D721Med (cell line): Measurements from ENCODE around the gene HOXA9.

ENCODE experiments used
- DNase-seq: peaks from one replicate; pipeline ENCODE4 v3.0.0; 2011; ENCODE audit warnings: low spot score; ENCODE audit not compliant: insufficient read length
- FAIRE-seq: peaks from 2 replicates; lab custom pipeline; 2011; peaks lifted over from hg19 to GRCh38; lab: Jason Lieb, UNC
- CTCF ChIP-seq: IDR thresholded peaks from 2 replicates; pipeline ENCODE4 v1.5.1; 2012; ENCODE audit warnings: mild to moderate bottlenecking, control low read depth; ENCODE audit not compliant: insufficient read depth; ENCODE audit errors: missing control alignments

The HOXA9 gene

GRCh38 chr7:27172823-27173510 is 7.6 kb upstream of the HOXA9 start:
- FAIRE-seq: no peak

GRCh38 chr7:27172315-27172774 is 7.0 kb upstream of the HOXA9 start:
- DNase-seq: no peak
- FAIRE-seq: no peak

More at GRCh38 chr7:27172823-27173510, 7.6 kb upstream of the HOXA9 start:
- TF ChIP-seq CTCF: no peak
- no peak for DNase-seq

GRCh38 chr7:27171637-27172314 is 6.4 kb upstream of the HOXA9 start:
- FAIRE-seq: no peak
- no peak for DNase-seq
- no peak for TF ChIP-seq CTCF

More at GRCh38 chr7:27172315-27172774, 7.0 kb upstream of the HOXA9 start:
- no peak for TF ChIP-seq CTCF

- DNase-seq: no peak
- FAIRE-seq: no peak
- no peak for TF ChIP-seq CTCF
These were observed 5.9 kb upstream of the HOXA9 start for GRCh38 chr7:27171325-27171636.

GRCh38 chr7:27170426-27171324 is 5.3 kb upstream of the HOXA9 start:
- FAIRE-seq (no peak), DNase-seq (no peak)
- no peak for TF ChIP-seq CTCF

GRCh38 chr7:27169658-27170425 is 4.5 kb upstream of the HOXA9 start:
- no peak for TF ChIP-seq CTCF
- DNase-seq (no peak), FAIRE-seq (no peak)
